OCI-LY3 (cell line): ENCODE results near the gene COL1A1.

Source experiments
- EZH2phosphoT487 ChIP-seq: fragments of 200-600 bp; shearing (Covaris generic); IDR thresholded peaks from 2 replicates; pipeline ENCODE4 v1.6.1; 2018; ENCODE audit warnings: antibody characterized with exemption, mixed run types, low read depth
- TF ChIP-seq, protein P1 (sequence below): fragments of 200-600, 300-600 bp; sonication (generic); IDR thresholded peaks from 2 replicates; pipeline ENCODE4 v1.5.1; 2014; ENCODE audit warnings: antibody characterized with exemption, low read length, low read depth

DNA sequence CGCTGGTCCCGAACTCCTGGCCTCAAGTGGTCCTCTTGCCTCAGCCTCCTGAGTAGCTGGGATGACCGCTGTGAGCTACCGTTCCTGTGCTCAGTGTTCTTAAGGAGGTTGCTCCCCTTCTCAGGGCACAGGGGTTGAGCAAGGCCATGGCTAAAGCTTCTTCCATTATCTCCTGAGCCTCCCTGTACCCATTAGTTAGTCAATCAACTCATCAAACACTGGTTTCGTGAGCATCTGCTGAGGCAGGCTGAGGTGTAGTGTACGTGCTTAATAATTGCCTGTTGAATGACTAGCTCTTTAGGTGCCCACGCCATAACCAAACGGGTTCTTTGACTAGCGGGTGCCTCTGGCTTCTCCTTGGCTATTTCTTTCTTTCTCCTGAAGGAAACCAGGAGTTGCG, 24.0 kb downstream of the COL1A1 start:
- TF ChIP-seq, protein P1, sequence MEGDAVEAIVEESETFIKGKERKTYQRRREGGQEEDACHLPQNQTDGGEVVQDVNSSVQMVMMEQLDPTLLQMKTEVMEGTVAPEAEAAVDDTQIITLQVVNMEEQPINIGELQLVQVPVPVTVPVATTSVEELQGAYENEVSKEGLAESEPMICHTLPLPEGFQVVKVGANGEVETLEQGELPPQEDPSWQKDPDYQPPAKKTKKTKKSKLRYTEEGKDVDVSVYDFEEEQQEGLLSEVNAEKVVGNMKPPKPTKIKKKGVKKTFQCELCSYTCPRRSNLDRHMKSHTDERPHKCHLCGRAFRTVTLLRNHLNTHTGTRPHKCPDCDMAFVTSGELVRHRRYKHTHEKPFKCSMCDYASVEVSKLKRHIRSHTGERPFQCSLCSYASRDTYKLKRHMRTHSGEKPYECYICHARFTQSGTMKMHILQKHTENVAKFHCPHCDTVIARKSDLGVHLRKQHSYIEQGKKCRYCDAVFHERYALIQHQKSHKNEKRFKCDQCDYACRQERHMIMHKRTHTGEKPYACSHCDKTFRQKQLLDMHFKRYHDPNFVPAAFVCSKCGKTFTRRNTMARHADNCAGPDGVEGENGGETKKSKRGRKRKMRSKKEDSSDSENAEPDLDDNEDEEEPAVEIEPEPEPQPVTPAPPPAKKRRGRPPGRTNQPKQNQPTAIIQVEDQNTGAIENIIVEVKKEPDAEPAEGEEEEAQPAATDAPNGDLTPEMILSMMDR: no peak
- TF ChIP-seq EZH2phosphoT487: no peak
